ENCODE data around the gene HIVEP3.

HIVEP3 gene

DNA sequence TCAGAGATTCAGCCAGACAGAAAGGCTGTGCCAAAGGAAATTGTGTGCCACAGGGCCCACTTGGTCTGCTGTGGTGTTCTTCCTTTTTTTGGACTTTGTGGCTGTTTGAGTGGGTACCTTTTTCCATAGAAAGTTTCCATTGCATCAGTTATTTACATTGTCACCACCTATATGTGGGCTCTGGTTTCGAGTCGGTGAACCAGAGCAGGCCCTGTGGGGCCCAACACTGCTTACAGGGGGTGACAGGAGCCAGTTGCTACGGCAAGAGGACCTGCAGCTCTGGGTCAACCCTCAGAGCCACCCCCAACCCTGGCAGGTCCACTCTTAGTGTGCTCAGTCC, 277.3 kb downstream of the HIVEP3 start:
- no peaks in the 10 kb centered on the region for H3K27me3 ChIP-seq (ENCODE audit: control insufficient read depth in 1 of 2, insufficient read depth in 2 of 2, low read length in 2 of 2)
- no peaks in the 10 kb centered on the region for H3K4me1 ChIP-seq (ENCODE audit: insufficient read depth, low read length)
- no peaks in the 10 kb centered on the region for H3K36me3 ChIP-seq (ENCODE audit: insufficient read depth, low read length)
- H3K4me3 ChIP-seq (ENCODE audit: low read depth in 1 of 2, low read length in 2 of 2) = no peak overlapping the region
- H3K9me3 ChIP-seq (ENCODE audit: low read length) = no peaks in the 10 kb centered on the region
- H3K9ac ChIP-seq (ENCODE audit: low read length) = no peak overlapping the region
- no peak overlapping the region for H3K27ac ChIP-seq (ENCODE audit: low read depth, low read length)

- Histone ChIP-seq H3K9me3 (ENCODE audit: low read length) (no peaks in the 10 kb centered on the region), H3K4me3 (ENCODE audit: low read depth in 1 of 2, low read length in 2 of 2) (no peak overlapping the region), H3K27me3 (ENCODE audit: control insufficient read depth in 1 of 2, insufficient read depth in 2 of 2, low read length in 2 of 2) (no peaks in the 10 kb centered on the region), H3K4me1 (ENCODE audit: insufficient read depth, low read length) (no peaks in the 10 kb centered on the region), H3K27ac (ENCODE audit: low read depth, low read length) (no peak overlapping the region), H3K36me3 (ENCODE audit: insufficient read depth, low read length) (no peaks in the 10 kb centered on the region), H3K9ac (ENCODE audit: low read length) (no peak overlapping the region)
Measured at GRCh38 chr1:41640756-41641474, 277.8 kb downstream of the HIVEP3 start.

DNA sequence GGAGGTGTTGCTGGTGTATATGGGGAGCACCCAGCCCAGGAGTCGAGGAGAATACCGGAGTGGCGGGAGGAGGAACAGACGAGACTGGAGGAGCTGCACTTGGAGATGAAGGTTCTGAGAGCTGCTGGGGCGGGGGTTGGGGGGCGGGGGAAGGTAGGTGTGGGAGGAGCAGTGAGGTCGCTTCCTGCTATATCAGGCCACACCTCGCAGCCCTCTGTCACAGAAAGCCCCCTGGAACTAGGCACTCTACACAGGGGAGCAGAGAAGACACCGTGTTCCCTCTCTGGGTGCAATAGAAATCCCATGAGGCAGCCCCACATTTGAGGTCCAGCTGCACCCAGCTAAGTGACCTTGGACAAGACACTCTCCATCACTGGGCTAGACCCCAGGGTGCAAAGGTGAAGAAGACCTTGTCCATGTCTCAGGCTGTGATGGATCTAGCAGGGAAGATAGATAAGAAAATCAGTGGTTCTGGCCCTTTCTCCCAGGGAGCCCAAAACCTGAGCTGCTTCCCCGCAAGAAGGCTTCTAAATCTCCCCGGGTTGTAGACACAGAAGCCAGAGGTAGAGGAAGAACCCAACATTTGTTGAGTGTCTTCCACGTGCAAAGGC, 278.5 kb downstream of the HIVEP3 start:
- Histone ChIP-seq H3K9ac (ENCODE audit: low read length) (no peak overlapping the region), H3K27me3 (ENCODE audit: control insufficient read depth in 1 of 2, insufficient read depth in 2 of 2, low read length in 2 of 2) (no peaks in the 10 kb centered on the region), H3K27ac (ENCODE audit: low read depth, low read length) (no peak overlapping the region), H3K36me3 (ENCODE audit: insufficient read depth, low read length) (no peaks in the 10 kb centered on the region), H3K9me3 (ENCODE audit: low read length) (no peaks in the 10 kb centered on the region), H3K4me3 (ENCODE audit: low read depth in 1 of 2, low read length in 2 of 2) (no peak overlapping the region), H3K4me1 (ENCODE audit: insufficient read depth, low read length) (no peaks in the 10 kb centered on the region)

DNA sequence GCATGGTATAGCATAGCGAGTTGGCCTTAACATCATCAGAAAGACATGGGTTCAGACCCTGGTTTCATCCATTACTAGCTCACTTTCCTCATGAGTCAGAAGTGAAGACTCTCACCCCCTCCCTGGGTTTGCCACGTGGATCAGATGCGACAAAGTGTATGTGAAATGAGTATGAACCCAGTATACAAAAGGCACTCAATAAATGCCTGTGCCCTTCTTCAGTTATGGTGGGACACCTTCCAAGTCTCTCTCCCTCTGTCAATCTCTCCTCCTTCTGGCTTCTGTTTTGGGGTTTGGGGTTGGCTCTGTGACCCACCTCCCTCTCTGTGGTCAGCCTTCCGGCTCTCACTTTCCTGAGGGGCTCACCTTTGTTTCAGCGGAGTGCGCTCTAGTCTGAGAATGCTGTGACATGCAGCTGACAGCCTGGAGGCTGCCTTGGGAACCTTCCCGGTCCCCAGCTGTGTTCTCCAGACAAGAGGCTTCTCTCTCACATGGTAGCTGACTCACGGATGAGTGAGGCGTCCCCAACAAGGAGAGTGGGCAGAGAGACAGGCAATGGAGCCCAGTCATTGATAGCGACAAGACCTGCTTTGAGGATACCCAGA, 279.3 kb downstream of the HIVEP3 start:
- no peak overlapping the region for H3K4me3 ChIP-seq (ENCODE audit: low read depth in 1 of 2, low read length in 2 of 2)
- no peaks in the 10 kb centered on the region for H3K4me1 ChIP-seq (ENCODE audit: insufficient read depth, low read length)
- no peaks in the 10 kb centered on the region for H3K27me3 ChIP-seq (ENCODE audit: control insufficient read depth in 1 of 2, insufficient read depth in 2 of 2, low read length in 2 of 2)
- no peak overlapping the region for H3K27ac ChIP-seq (ENCODE audit: low read depth, low read length)
- no peaks in the 10 kb centered on the region for H3K36me3 ChIP-seq (ENCODE audit: insufficient read depth, low read length)
- H3K9me3 ChIP-seq (ENCODE audit: low read length) = no peaks in the 10 kb centered on the region
- no peak overlapping the region for H3K9ac ChIP-seq (ENCODE audit: low read length)

GRCh38 chr1:41638086-41639024, 280.4 kb downstream of the HIVEP3 start:
- Histone ChIP-seq H3K27me3 (ENCODE audit: control insufficient read depth in 1 of 2, insufficient read depth in 2 of 2, low read length in 2 of 2) (no peaks in the 10 kb centered on the region), H3K36me3 (ENCODE audit: insufficient read depth, low read length) (no peaks in the 10 kb centered on the region), H3K4me3 (ENCODE audit: low read depth in 1 of 2, low read length in 2 of 2) (no peak overlapping the region), H3K27ac (ENCODE audit: low read depth, low read length) (no peak overlapping the region), H3K4me1 (ENCODE audit: insufficient read depth, low read length) (no peaks in the 10 kb centered on the region), H3K9ac (ENCODE audit: low read length) (no peak overlapping the region), H3K9me3 (ENCODE audit: low read length) (no peaks in the 10 kb centered on the region)

DNA sequence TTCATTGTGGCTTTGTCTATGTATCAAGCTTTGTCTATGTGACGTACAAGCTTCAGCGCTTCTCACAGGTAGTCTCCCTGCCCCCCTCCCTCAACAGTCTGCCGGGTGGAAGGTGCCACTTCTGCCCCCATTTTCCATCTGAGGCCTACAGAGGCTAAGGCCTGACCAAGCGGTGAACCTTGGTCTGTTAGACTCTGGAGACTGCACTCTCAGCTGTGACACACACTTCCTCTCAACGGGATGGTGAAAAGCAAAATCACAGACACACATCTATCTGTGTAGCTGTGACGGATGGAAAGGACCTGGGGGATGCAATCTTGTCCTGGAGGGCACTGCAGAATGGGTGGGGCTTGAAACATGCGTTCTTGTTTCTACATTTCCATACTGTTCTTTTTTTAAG, 281.4 kb downstream of the HIVEP3 start:
- Histone ChIP-seq H3K36me3 (ENCODE audit: insufficient read depth, low read length) (no peaks in the 10 kb centered on the region), H3K9ac (ENCODE audit: low read length) (no peak overlapping the region), H3K4me1 (ENCODE audit: insufficient read depth, low read length) (no peaks in the 10 kb centered on the region), H3K27ac (ENCODE audit: low read depth, low read length) (no peak overlapping the region), H3K4me3 (ENCODE audit: low read depth in 1 of 2, low read length in 2 of 2) (no peak overlapping the region), H3K9me3 (ENCODE audit: low read length) (no peaks in the 10 kb centered on the region), H3K27me3 (ENCODE audit: control insufficient read depth in 1 of 2, insufficient read depth in 2 of 2, low read length in 2 of 2) (no peaks in the 10 kb centered on the region)

DNA sequence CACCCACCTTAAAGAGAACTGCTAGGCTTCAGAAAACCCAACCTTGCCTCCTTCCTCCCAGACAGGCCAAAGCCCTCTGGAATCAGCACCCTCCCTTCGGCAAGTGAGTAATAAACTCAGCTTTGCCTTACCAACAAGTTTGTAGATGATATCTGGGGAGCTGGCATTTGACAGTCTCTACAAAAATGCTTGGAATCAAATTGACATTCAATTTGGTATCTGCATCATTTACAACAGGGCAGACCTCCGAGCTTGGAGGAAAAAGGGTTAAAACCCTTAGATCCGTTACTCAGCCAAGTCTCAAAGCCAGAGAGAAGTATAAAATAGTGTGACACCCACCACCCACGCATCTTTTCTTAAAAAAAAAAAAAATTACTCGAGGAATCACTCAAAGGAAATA, 285.0 kb downstream of the HIVEP3 start:
- Histone ChIP-seq H3K9ac (ENCODE audit: low read length) (no peak overlapping the region), H3K36me3 (ENCODE audit: insufficient read depth, low read length) (no peaks in the 10 kb centered on the region), H3K4me1 (ENCODE audit: insufficient read depth, low read length) (no peaks in the 10 kb centered on the region), H3K27ac (ENCODE audit: low read depth, low read length) (no peak overlapping the region), H3K27me3 (ENCODE audit: control insufficient read depth in 1 of 2, insufficient read depth in 2 of 2, low read length in 2 of 2) (no peaks in the 10 kb centered on the region), H3K4me3 (ENCODE audit: low read depth in 1 of 2, low read length in 2 of 2) (no peak overlapping the region), H3K9me3 (ENCODE audit: low read length) (no peaks in the 10 kb centered on the region)

GRCh38 chr1:41632781-41633575, 285.7 kb downstream of the HIVEP3 start:
- Histone ChIP-seq H3K9ac (ENCODE audit: low read length) (no peak overlapping the region), H3K27me3 (ENCODE audit: control insufficient read depth in 1 of 2, insufficient read depth in 2 of 2, low read length in 2 of 2) (no peaks in the 10 kb centered on the region)

GRCh38 chr1:41631971-41632370, 286.8 kb downstream of the HIVEP3 start:
- Histone ChIP-seq H3K9ac (ENCODE audit: low read length) (no peak overlapping the region), H3K36me3 (ENCODE audit: insufficient read depth, low read length) (no peaks in the 10 kb centered on the region), H3K27ac (ENCODE audit: low read depth, low read length) (no peak overlapping the region)

More at GRCh38 chr1:41632781-41633575, 285.7 kb downstream of the HIVEP3 start:
- Histone ChIP-seq H3K9me3 (ENCODE audit: low read length) (no peaks in the 10 kb centered on the region), H3K4me3 (ENCODE audit: low read depth in 1 of 2, low read length in 2 of 2) (no peak overlapping the region), H3K4me1 (ENCODE audit: insufficient read depth, low read length) (no peaks in the 10 kb centered on the region), H3K27ac (ENCODE audit: low read depth, low read length) (no peak overlapping the region), H3K36me3 (ENCODE audit: insufficient read depth, low read length) (no peaks in the 10 kb centered on the region)

DNA sequence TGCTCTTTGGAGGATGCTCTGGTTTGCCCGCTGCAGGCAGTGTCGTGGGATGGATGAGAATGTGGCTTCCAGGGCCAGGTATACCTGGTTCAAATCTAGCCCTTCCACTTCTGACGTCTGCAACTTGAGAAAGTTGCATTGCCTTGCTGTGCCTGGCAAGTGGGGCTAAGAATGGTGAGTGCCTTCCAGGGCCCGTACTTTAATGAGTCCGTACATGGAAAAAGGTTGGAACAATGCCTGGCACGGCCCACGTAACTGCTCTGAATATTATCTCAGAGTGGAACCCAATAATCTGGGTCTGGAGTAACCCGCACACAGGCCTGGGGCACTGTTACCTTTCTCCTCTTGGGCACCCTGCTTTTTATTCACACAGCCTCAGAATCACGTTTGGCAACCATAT, 287.6 kb downstream of the HIVEP3 start:
- no peak overlapping the region for H3K9ac ChIP-seq (ENCODE audit: low read length)
- no peaks in the 10 kb centered on the region for H3K4me1 ChIP-seq (ENCODE audit: insufficient read depth, low read length)
- H3K36me3 ChIP-seq (ENCODE audit: insufficient read depth, low read length) = no peaks in the 10 kb centered on the region
- no peak overlapping the region for H3K27ac ChIP-seq (ENCODE audit: low read depth, low read length)
- no peak overlapping the region for H3K4me3 ChIP-seq (ENCODE audit: low read depth in 1 of 2, low read length in 2 of 2)
- no peaks in the 10 kb centered on the region for H3K9me3 ChIP-seq (ENCODE audit: low read length)
- H3K27me3 ChIP-seq (ENCODE audit: control insufficient read depth in 1 of 2, insufficient read depth in 2 of 2, low read length in 2 of 2) = no peaks in the 10 kb centered on the region

More at GRCh38 chr1:41631971-41632370, 286.8 kb downstream of the HIVEP3 start:
- no peaks in the 10 kb centered on the region for H3K4me1 ChIP-seq (ENCODE audit: insufficient read depth, low read length)
- H3K9me3 ChIP-seq (ENCODE audit: low read length) = no peaks in the 10 kb centered on the region
- H3K27me3 ChIP-seq (ENCODE audit: control insufficient read depth in 1 of 2, insufficient read depth in 2 of 2, low read length in 2 of 2) = no peaks in the 10 kb centered on the region
- H3K4me3 ChIP-seq (ENCODE audit: low read depth in 1 of 2, low read length in 2 of 2) = no peak overlapping the region
